Lower leg skin (tissue), 4 donors: ENCODE data around the gene ERICH6B. TPM values are rescaled to one million over a fixed set of nuclear protein-coding genes. Genes with fewer than 3 reads are reported as not detected.

Experiments used
- DNase-seq, 2 donors: peaks; one replicate each; pipeline ENCODE4 v3.0.0-alpha.2; 2019; ENCODE audit warnings: low spot score in 2 of 2
- H3K4me3 ChIP-seq: fragments of 200-600 bp; sonication (generic); 2 replicates; pipeline ENCODE4 v1.5.1; 2017; ENCODE audit warnings: mild to moderate bottlenecking, low read depth; ENCODE audit not compliant: poor library complexity, severe bottlenecking
- CTCF ChIP-seq, 3 donors: fragments of 450-650 bp; IDR thresholded peaks; one replicate each; pipeline ENCODE4 v1.5.1; 2016; ENCODE audit warnings: antibody characterized with exemption in 3 of 3, mild to moderate bottlenecking in 3 of 3, moderate library complexity in 2 of 3
- POLR2A ChIP-seq, 2 donors: fragments of 450-650 bp; IDR thresholded peaks; one replicate each; pipeline ENCODE4 v1.6.1; 2016 to 2017; ENCODE audit warnings: antibody characterized with exemption in 2 of 2, mild to moderate bottlenecking in 1 of 2, moderate library complexity in 1 of 2
- WGBS, 2 donors: methylation state at CpG; one replicate each; pipeline ENCODE4 v1.1.5; 2018; 5-methylcytosine and 5-hydroxymethylcytosine counted together
- intact Hi-C: fragments of 100-400 bp; cut with DNase I; formaldehyde crosslinking; loops from one replicate; pipeline ENCODE4 v1.15.0; 2023; ENCODE audit warnings: low total_unique reads
- total RNA-seq, 4 donors: library from RNA; depleted of rRNA; stranded (reverse); fragments of >200 nt; gene quantifications; one replicate each; pipeline ENCODE4 v1.1.0, GENCODE V29; 2016

Gene ERICH6B
- total RNA-seq, 4 donors from 2014 or later: not detected

- TF ChIP-seq POLR2A (IDR thresholded peaks at IDR 0.05) (no peak), CTCF (IDR thresholded peaks at IDR 0.05) (no peak)
Measured at GRCh38 chr13:45538382-45538781, 77.2 kb downstream of the ERICH6B start.

GRCh38 chr13:45537516-45537915 lies 78.0 kb downstream of the ERICH6B start:
- TF ChIP-seq POLR2A (IDR thresholded peaks at IDR 0.05) (no peak), CTCF (IDR thresholded peaks at IDR 0.05) (no peak)
- DNase-seq: no peak
- WGBS, 2 donors: 86% methylated on average over 1 of the region's 1 CpG
- intact Hi-C loops: no loop called here
- H3K4me3 ChIP-seq: no peak overlapping the region

More at GRCh38 chr13:45538382-45538781, 77.2 kb downstream of the ERICH6B start:
- DNase-seq: no peak
- WGBS, 2 donors: 71 to 83% methylated on average over 2 of the region's 2 CpGs
- intact Hi-C loops: no loop called here
- no peak overlapping the region for H3K4me3 ChIP-seq

GRCh38 chr13:45536224-45536623 lies 79.3 kb downstream of the ERICH6B start:
- intact Hi-C loops: no loop called here
- DNase-seq: no peak
- WGBS, 2 donors: 91 to 92% methylated on average over 2 of the region's 2 CpGs
- TF ChIP-seq POLR2A (IDR thresholded peaks at IDR 0.05) (no peak), CTCF (IDR thresholded peaks at IDR 0.05) (no peak)
- no peak overlapping the region for H3K4me3 ChIP-seq

- WGBS, 2 donors: 91 to 92% methylated on average over 9 of the region's 9 CpGs
- intact Hi-C loops: no loop called here
- no peak for TF ChIP-seq CTCF (IDR thresholded peaks at IDR 0.05)
- TF ChIP-seq POLR2A (IDR thresholded peaks at IDR 0.05): no peak
- DNase-seq: no peak
- H3K4me3 ChIP-seq: no peak overlapping the region
Measured at GRCh38 chr13:45534604-45535003, 80.9 kb downstream of the ERICH6B start.

GRCh38 chr13:45529758-45530157 lies 85.8 kb downstream of the ERICH6B start:
- no peak for TF ChIP-seq POLR2A (IDR thresholded peaks at IDR 0.05)
- TF ChIP-seq CTCF (IDR thresholded peaks at IDR 0.05): no peak
- H3K4me3 ChIP-seq: no peak overlapping the region
- WGBS, 2 donors: 87 to 89% methylated on average over 3 of the region's 3 CpGs
- intact Hi-C loops: no loop called here
- no peak for DNase-seq

GRCh38 chr13:45527699-45528462 lies 87.7 kb downstream of the ERICH6B start:
- 86 to 89% methylated on average over 6 of the region's 6 CpGs for WGBS, 2 donors
- no peak overlapping the region for H3K4me3 ChIP-seq
- no peak for TF ChIP-seq CTCF (IDR thresholded peaks at IDR 0.05)
- no peak for TF ChIP-seq POLR2A (IDR thresholded peaks at IDR 0.05)
- DNase-seq: no peak
- intact Hi-C loops: no loop called here
